K562 (cell line): ENCODE results near the gene DENND6B. TPM values are rescaled to one million over a fixed set of nuclear protein-coding genes. Genes with fewer than 3 reads are reported as not detected.
A peak's percentile ranks its signal among the peaks of the same experiment; 100 is the strongest.

ENCODE experiments used
- ATAC-seq: fragments of 200-7000 bp; cut with Tn5 transposase; 3 replicates; pipeline ENCODE4 v1.9.1; 2020; ENCODE audit warnings: moderate library complexity
- BruUV-seq: library from RNA; stranded (reverse); fragments of 400-500 nt; replicated peaks from 2 replicates; lab custom pipeline; 2021; lab: Mats Ljungman, UMichigan
- CTCF ChIA-PET: fragments of 300-600 bp; formaldehyde crosslinking; extraction: SDS; loops from one replicate; lab custom pipeline; 2021; ENCODE audit warnings: low intra/inter-chr PET ratio; lab: Yijun Ruan, JAX
- POLR2A ChIA-PET: fragments of 300-600, 350-650 bp; sonication (Branson Sonifier 250); formaldehyde crosslinking; extraction: SDS; loops from one replicate; lab custom pipeline; 2021; ENCODE audit warnings: antibody characterized with exemption, inconsistent platforms; lab: Yijun Ruan, JAX
- DNase-seq, 4 experiments: peaks; one replicate each; pipeline versions ENCODE4 v3.0.0 to v3.0.0-alpha.2; 2011 to 2018; ENCODE audit warnings: low spot score in 3 of 4, mixed read lengths in 3 of 4; ENCODE audit errors: extremely low read depth in 1 of 4
- FAIRE-seq: peaks from 2 replicates; lab custom pipeline; 2011; peaks lifted over from hg19 to GRCh38; lab: Jason Lieb, UNC
- H2AFZ ChIP-seq: 2 replicates; pipeline ENCODE4 v1.6.0; 2011; ENCODE audit warnings: low read depth, low read length, control low read depth, inconsistent platforms
- H3K27ac ChIP-seq: fragments of 200-600 bp; 3 replicates; pipeline ENCODE4 v1.8.0; 2011; ENCODE audit warnings: low read depth, mild to moderate bottlenecking, control low read depth, inconsistent platforms, low read length, moderate library complexity, mixed read lengths; ENCODE audit errors: extremely low read depth
- H3K27me3 ChIP-seq, 2 experiments: fragments of 300-600 bp in 1 of 2; 2 replicates in 1 of 2; 3 replicates in 1 of 2; pipeline versions ENCODE4 v1.6.0 to v1.8.0; 2011; ENCODE audit warnings: inconsistent platforms in 2 of 2, low read length in 2 of 2, mild to moderate bottlenecking in 1 of 2, mixed read lengths in 1 of 2, moderate library complexity in 1 of 2; ENCODE audit not compliant: control insufficient read depth in 2 of 2, insufficient read depth in 2 of 2
- H3K36me3 ChIP-seq: fragments of 300-600 bp; 3 replicates; pipeline ENCODE4 v1.8.0; 2011; ENCODE audit warnings: mild to moderate bottlenecking, low read length, inconsistent platforms; ENCODE audit not compliant: control insufficient read depth, insufficient read depth
- H3K4me1 ChIP-seq, 2 experiments: fragments of 200-600 bp in 1 of 2; replicated peaks in 1 of 2; 2 replicates in 1 of 2; 3 replicates in 1 of 2; pipeline versions ENCODE4 v1.5.1 to v1.8.0; 2011; ENCODE audit warnings: inconsistent platforms in 2 of 2, low read length in 2 of 2, mild to moderate bottlenecking in 1 of 2, mixed read lengths in 1 of 2, moderate library complexity in 1 of 2; ENCODE audit not compliant: control insufficient read depth in 2 of 2, insufficient read depth in 2 of 2
- H3K4me2 ChIP-seq: 2 replicates; pipeline ENCODE4 v1.6.1; 2011; ENCODE audit warnings: low read length, control low read depth, inconsistent platforms, mixed read lengths; ENCODE audit not compliant: insufficient read depth
- H3K4me3 ChIP-seq: fragments of 200-600 bp; sonication (generic), shearing (Covaris generic); 2 replicates; pipeline ENCODE4 v1.5.1; 2016; ENCODE audit warnings: control low read depth, inconsistent platforms
- H3K79me2 ChIP-seq: fragments of 200-600 bp; 3 replicates; pipeline ENCODE4 v1.8.0; 2011; ENCODE audit warnings: low read length, inconsistent platforms; ENCODE audit not compliant: control insufficient read depth, insufficient read depth
- H3K9ac ChIP-seq, 2 experiments: 2 replicates each; pipeline versions ENCODE4 v1.6.0 to v1.6.1; 2011; ENCODE audit warnings: low read depth in 2 of 2, low read length in 2 of 2, control low read depth in 1 of 2, inconsistent platforms in 1 of 2, mild to moderate bottlenecking in 1 of 2, mixed read lengths in 1 of 2; ENCODE audit not compliant: insufficient read depth in 1 of 2
- H3K9me1 ChIP-seq: one replicate; pipeline ENCODE4 v1.6.0; 2011; ENCODE audit warnings: inconsistent platforms, mild to moderate bottlenecking, low read length, moderate library complexity; ENCODE audit not compliant: control insufficient read depth, insufficient read depth
- H3K9me3 ChIP-seq: replicated peaks from 2 replicates; pipeline ENCODE4 v1.5.1; 2011; ENCODE audit warnings: low read depth, low read length, inconsistent platforms; ENCODE audit not compliant: control insufficient read depth, insufficient read depth
- H4K20me1 ChIP-seq: replicated peaks from 2 replicates; pipeline ENCODE4 v1.6.1; 2011; ENCODE audit warnings: low read length, inconsistent platforms, mixed read lengths; ENCODE audit not compliant: control insufficient read depth, insufficient read depth
- CUX1 ChIP-seq: fragments of 200-800 bp; sonication (Bioruptor generic); IDR thresholded peaks from 2 replicates; pipeline ENCODE4 v1.6.1; 2016; ENCODE audit warnings: missing genetic modification characterization, missing compliant biosample characterization
- E2F4 ChIP-seq: sonication (generic); formaldehyde crosslinking; IDR thresholded peaks from 2 replicates; pipeline ENCODE4 v1.8.0; 2022; ENCODE audit warnings: mild to moderate bottlenecking, low read depth, missing genetic modification reagents
- E4F1 ChIP-seq: fragments of 250-450 bp; sonication (Bioruptor Pico); IDR thresholded peaks from 2 replicates; pipeline ENCODE4 v1.5.0; 2021; ENCODE audit warnings: mild to moderate bottlenecking, borderline replicate concordance
- GABPB1 ChIP-seq: sonication (generic); formaldehyde crosslinking; IDR thresholded peaks from 2 replicates; pipeline ENCODE4 v1.8.0; 2022; ENCODE audit warnings: mild to moderate bottlenecking, missing genetic modification reagents
- HMG20A ChIP-seq: fragments of 450-650 bp; formaldehyde crosslinking; conservative IDR thresholded peaks from 2 replicates; pipeline ENCODE4 v1.4.0; 2020; ENCODE audit warnings: mild to moderate bottlenecking, mixed read lengths
- NFXL1 ChIP-seq: fragments of 450-650 bp; formaldehyde crosslinking; IDR thresholded peaks from 2 replicates; pipeline ENCODE4 v1.4.0; 2021; ENCODE audit warnings: mild to moderate bottlenecking
- PHB2 ChIP-seq: fragments of 450-650 bp; IDR thresholded peaks from 2 replicates; pipeline ENCODE4 v1.6.1; 2017; ENCODE audit warnings: low read depth
- PTBP1 ChIP-seq: fragments of 200-400 bp; formaldehyde crosslinking; IDR thresholded peaks from 2 replicates; pipeline ENCODE4 v1.6.1; 2017; ENCODE audit warnings: low read depth, low read length
- RCOR1 ChIP-seq, 2 experiments: IDR thresholded peaks; 2 replicates each; pipeline ENCODE4 v1.6.1; 2012; ENCODE audit warnings: low read depth in 2 of 2, low read length in 2 of 2, borderline replicate concordance in 1 of 2, improper control_type of control experiment in 1 of 2
- RFX5 ChIP-seq: IDR thresholded peaks from 2 replicates; pipeline ENCODE4 v1.6.1; 2011; ENCODE audit warnings: low read depth, mild to moderate bottlenecking, improper control_type of control experiment, low read length
- SMARCB1 ChIP-seq: IDR thresholded peaks from 2 replicates; pipeline ENCODE4 v1.6.1; 2011; ENCODE audit warnings: improper control_type of control experiment, low read depth; ENCODE audit not compliant: insufficient read length
- ZNF584 ChIP-seq: fragments of 200-800 bp; sonication (Bioruptor generic); IDR thresholded peaks from 2 replicates; pipeline ENCODE4 v1.6.1; 2016; ENCODE audit warnings: low read depth, mild to moderate bottlenecking, missing genetic modification characterization, missing compliant biosample characterization
- WGBS: fragments of 100-300 bp; shearing (Covaris generic); methylation state at CpG from one replicate; pipeline ENCODE4 v1.1.6; 2016; ENCODE audit warnings: low coverage, mixed read lengths; ENCODE audit not compliant: insufficient coverage; ENCODE audit errors: missing lambda C conversion rate; 5-methylcytosine and 5-hydroxymethylcytosine counted together
- in situ Hi-C: fragments of 300-500 bp; cut with MboI; formaldehyde crosslinking; loops from 4 replicates; pipeline ENCODE4 v1.15.0; 2018; ENCODE audit warnings: inconsistent platforms, mixed read lengths
- intact Hi-C: fragments of 100-400 bp; cut with micrococcal nuclease; formaldehyde crosslinking; loops from 2 replicates; pipeline ENCODE4 v1.14.2; 2022
- polyA plus RNA-seq, 8 experiments: library from polyadenylated mRNA; depleted of rRNA in 4 of 8; stranded (reverse) in 5 of 8; unstranded in 3 of 8; fragments of >200 nt; fragmentation: Nextera tagmentation in 2 of 8; fragmentation: Illumina TruSeq in 1 of 8; extraction: Ambion mirVana in 2 of 8; extraction: Trizol in 1 of 8; gene quantifications; 2 replicates each; pipeline versions ENCODE4 v1.2.1 to v1.2.3, GENCODE V29; 2011 to 2014; ENCODE audit warnings: inconsistent platforms in 1 of 8, missing spikeins in 1 of 8
- total RNA-seq, 7 experiments: library from RNA; depleted of rRNA in 6 of 7; stranded (reverse); fragments of >200 nt in 6 of 7; fragmentation: Illumina TruSeq in 2 of 7; extraction: Trizol in 2 of 7; gene quantifications; 2 replicates each; pipeline versions ENCODE4 v1.2.1 to v1.2.3, GENCODE V29; 2011 to 2021; ENCODE audit warnings: low replicate concordance in 1 of 7

DENND6B gene
- total and polyA plus RNA-seq, 9 of the 15 experiments (the other 6 are each of a cell fraction or from before 2014, with no cell fraction given): 0.07 to 3.7 (median 1.5) TPM

GRCh38 chr22:50337262-50338041 is 10.6 kb upstream of the DENND6B start:
- in situ Hi-C loops: no loop called here
- ATAC-seq (no peak), FAIRE-seq (peak; percentile 52), DNase-seq (no peak)
- H3K9ac ChIP-seq: no peak overlapping the region
- POLR2A ChIA-PET: no interaction called here
- H3K27me3 ChIP-seq: no peaks in the 10 kb centered on the region
- peaks cover 48% of the 10 kb centered on the region for H3K79me2 ChIP-seq
- intact Hi-C loops: no loop called here
- no peak overlapping the region for H2AFZ ChIP-seq
- peak overlapping the region; percentile 7; the same call in 1 of the 3 replicates for H3K27ac ChIP-seq
- no peaks in the 10 kb centered on the region; the same call in 1 of the 2 replicates for H4K20me1 ChIP-seq
- H3K9me1 ChIP-seq: peaks cover 4% of the 10 kb centered on the region
- H3K9me3 ChIP-seq: 0 out of 2 replicates have a peak, but pooled peaks cover 2% of the 10 kb centered on the region
- H3K4me1 ChIP-seq: peaks cover 3 to 41% of the 10 kb centered on the region in 2 experiments; a peak in 4 of 5 replicates
- H3K36me3 ChIP-seq: peaks cover 5% of the 10 kb centered on the region; the same call in 1 of the 3 replicates
- BruUV-seq: no TSS peak
- H3K4me3 ChIP-seq: no peak overlapping the region
- WGBS: 97% methylated on average over 4 of the region's 13 CpGs
- H3K4me2 ChIP-seq: 0 out of 2 replicates have a peak overlapping the region, but pooled peaks have one; percentile 0
- CTCF ChIA-PET: no interaction called here
- 0 out of 2 replicates have a peak, but pooled peaks have one; percentile 2 for TF ChIP-seq E2F4 (CRISPR knock-in tag)
- TF ChIP-seq ZNF584 (CRISPR knock-in tag): no peak
- TF ChIP-seq SMARCB1: no peak
- no peak for TF ChIP-seq HMG20A (CRISPR knock-in tag)
- TF ChIP-seq E4F1 (CRISPR knock-in tag): no peak
- no peak for TF ChIP-seq PTBP1
- no peak for TF ChIP-seq NFXL1 (CRISPR knock-in tag)
- no peak for TF ChIP-seq GABPB1 (CRISPR knock-in tag)
- TF ChIP-seq RFX5: no peak
- TF ChIP-seq PHB2: 0 out of 2 replicates have a peak, but pooled peaks have one; percentile 8
- TF ChIP-seq RCOR1 (IDR thresholded peaks at IDR 0.05; ENCODE audit: borderline replicate concordance in 1 of 2, low read depth in 2 of 2, low read length in 2 of 2): no peak
- no peak for TF ChIP-seq CUX1
